LNCAP (cell line): ENCODE data around the gene RNF5.

Source experiments
- CTCF ChIP-seq: fragments of 450-650 bp; IDR thresholded peaks from 2 replicates; pipeline ENCODE4 v1.5.1; 2017; ENCODE audit warnings: mild to moderate bottlenecking

RNF5 gene

GRCh38 chr6:32213649-32214048, 35.4 kb downstream of the RNF5 start:
- no peak for TF ChIP-seq CTCF

DNA sequence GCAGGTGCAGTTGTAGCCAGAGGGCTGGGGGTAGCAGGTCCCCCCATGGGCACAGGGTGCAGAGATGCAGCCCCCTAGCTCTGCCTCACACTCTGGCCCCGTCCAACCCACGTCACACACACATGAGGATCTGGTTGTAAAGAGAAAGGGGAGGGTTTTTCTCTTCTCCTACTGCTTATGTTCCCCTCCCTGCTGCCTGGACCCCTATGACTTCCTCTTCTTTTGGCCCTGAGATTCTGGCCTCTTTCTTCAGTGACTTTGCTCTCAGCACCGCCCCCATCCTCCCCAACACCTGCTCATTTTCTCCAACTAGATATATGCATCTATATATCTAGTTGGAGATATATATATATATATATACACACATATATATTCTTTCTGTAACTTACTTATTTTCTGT, 35.9 kb downstream of the RNF5 start:
- TF ChIP-seq CTCF: no peak

GRCh38 chr6:32215617-32216016, 37.4 kb downstream of the RNF5 start:
- no peak for TF ChIP-seq CTCF

DNA sequence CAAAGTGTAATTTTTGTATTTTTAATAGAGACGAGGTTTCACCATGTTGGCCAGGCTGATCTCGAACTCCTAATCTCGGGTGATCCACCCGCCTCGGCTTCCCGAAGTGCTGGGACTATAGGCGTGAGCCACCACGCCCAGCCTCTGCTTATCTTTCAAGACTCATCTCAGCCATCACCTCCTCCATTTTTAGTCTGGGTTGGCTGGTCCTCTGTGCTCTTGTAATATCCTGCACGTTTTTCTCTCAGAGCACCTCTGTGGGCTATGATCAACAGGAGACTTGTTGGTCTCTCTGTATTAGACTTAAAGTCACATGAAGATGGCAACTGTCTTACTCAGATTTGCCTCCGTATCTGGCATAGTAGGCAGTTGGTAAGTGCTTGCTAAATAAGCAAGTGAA, 38.1 kb downstream of the RNF5 start:
- no peak for TF ChIP-seq CTCF

- no peak for TF ChIP-seq CTCF
Measured at GRCh38 chr6:32216998-32217397, 38.8 kb downstream of the RNF5 start.

DNA sequence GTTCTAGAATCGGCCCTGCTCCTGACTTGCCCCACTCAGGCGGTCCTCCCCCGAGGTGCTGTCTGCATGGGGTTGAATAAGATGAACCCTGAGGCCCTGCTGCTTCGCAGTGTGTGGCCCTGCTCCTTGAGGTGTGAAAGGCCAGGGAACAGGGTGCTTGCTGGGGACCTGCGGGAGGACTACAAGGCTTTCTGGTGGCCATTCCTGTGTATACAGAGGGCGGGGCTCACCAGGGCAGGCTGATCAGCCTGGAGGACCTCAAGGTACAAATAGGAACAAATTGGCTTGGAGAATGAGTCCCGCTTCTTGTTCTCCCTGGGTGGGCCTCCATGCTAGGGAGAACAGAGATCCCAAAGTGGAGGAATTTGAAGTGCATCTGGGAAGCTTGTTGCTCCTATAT, 40.0 kb downstream of the RNF5 start:
- TF ChIP-seq CTCF: no peak

- no peak for TF ChIP-seq CTCF
Measured at GRCh38 chr6:32220021-32220420, 41.8 kb downstream of the RNF5 start.
